HG02610 (cell line): ENCODE data around the gene BNIP3.
A peak's percentile ranks its signal among the peaks of the same experiment; 100 is the strongest.

ENCODE experiments used
- ATAC-seq: cut with Tn5 transposase; IDR thresholded peaks from one replicate; pipeline ENCODE4 v1.9.1; 2021; ENCODE audit warnings: mild to moderate bottlenecking, moderate library complexity; ENCODE audit not compliant: unreplicated experiment

The BNIP3 gene, protein sequence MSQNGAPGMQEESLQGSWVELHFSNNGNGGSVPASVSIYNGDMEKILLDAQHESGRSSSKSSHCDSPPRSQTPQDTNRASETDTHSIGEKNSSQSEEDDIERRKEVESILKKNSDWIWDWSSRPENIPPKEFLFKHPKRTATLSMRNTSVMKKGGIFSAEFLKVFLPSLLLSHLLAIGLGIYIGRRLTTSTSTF

GRCh38 chr10:131981429-131982184, at the start of gene BNIP3:
TSS of gene BNIP3 (minus strand) at chr10:131981923. CDS start at chr10:131981806, 117 bp downstream.
- peak; percentile 90 for ATAC-seq

DNA sequence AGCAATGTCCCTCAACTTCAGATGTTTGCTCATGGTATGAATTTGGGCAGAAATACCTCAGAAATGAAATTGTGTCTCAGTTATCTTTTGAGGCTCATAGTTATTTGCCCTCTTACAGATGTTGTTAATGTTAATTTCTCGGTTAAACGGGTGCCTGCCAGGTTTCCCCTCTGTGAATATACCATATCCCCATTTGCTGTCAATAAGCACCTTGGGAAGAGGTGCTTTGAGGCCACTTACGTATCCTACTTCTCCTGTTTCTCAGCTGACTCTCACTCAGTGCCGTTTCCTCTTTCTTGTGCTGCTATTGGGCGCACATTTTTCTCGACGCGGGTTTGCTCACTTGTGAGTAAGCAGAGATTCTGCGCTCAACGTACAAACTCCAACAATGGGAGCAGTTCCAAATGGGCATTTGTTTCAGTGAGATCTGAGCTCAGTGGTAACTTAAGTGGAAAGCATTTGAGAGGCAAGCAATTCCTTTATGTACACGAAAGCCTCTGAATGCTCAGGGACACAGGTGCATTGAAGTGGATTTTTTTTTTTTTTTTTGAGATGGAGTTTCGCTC, 49.3 kb upstream of the BNIP3 start:
- ATAC-seq = no peak

DNA sequence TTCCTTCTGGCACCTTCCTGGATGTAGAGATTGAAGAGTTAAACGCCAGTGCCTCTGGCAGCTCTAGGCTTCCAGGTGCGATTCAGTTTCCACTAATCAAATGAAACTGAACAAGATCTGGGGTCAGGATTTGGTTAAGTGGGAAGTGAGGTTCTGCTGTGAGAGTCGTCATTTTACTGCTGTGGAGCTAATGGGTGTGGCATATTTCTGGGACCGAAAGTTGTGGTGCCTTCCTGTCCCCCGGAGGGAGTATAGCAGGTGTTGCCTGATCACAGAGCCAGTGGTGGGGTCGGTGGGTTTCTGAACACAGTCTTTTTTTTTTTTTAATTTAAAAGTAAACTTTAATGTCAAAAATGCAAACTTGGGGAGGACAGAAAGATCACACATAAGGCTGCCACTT, 47.0 kb upstream of the BNIP3 start:
- no peak for ATAC-seq

- no peak for ATAC-seq
Measured at GRCh38 chr10:132027423-132027983, 45.8 kb upstream of the BNIP3 start.

DNA sequence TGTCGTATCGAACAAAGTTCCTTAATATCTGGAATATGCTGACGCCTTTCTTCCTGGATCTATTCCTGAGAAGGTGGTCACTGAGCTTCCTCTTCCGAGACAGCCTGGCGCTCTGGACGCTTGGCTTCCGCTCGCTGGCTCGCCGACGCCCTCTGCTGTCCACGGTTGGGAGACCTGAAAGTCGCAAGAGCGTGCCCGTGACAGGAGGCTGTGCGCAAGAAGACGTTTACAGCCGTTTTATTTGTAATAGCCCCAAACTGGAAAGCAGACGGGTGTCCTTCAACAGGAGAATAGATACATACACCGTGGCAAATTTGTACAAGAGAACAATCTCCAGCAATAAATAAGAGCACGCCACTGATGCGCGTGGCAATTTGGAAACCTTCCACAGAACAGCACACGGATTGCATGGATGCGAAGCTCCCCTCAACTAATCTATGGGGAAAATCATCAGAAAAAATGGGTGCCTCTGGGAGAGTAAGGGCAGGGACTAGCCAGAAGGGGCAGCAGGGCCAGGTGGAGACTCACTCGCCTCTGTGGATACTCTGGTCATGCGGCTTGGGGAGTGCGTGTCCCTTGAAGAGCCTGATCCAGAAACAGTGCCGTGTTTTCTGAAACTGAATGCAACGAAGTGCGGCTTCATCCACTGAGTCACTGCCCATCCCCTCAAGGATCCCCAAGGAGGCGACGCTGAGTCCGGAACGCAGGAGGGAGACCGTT, 41.5 kb upstream of the BNIP3 start:
- ATAC-seq = no peak

DNA sequence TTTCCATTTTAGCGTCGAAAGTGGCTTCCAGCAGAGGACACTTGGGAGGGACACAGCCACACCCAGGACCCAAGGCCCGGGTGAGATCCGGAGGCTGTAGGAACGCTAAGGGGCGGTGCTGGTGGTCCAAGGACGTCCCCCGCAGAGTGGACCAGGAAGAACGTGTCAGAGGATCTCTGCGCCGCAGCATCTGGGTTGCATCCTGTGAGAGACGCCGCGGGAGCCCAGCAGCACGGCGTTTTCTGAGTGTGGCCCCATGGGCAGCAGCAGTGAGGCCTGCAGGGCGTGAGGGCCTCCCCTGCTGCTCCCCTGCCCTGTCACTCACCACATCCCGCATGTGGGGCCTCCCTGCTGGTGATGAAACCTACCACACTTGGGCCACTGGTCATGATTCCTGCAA, 40.5 kb upstream of the BNIP3 start:
- ATAC-seq = no peak

GRCh38 chr10:132021504-132022143, 39.9 kb upstream of the BNIP3 start:
- no peak for ATAC-seq

- ATAC-seq = no peak
Measured at GRCh38 chr10:132021046-132021445, 39.3 kb upstream of the BNIP3 start.

GRCh38 chr10:132020456-132020855, 38.7 kb upstream of the BNIP3 start:
- ATAC-seq = no peak

GRCh38 chr10:132019366-132019765, 37.6 kb upstream of the BNIP3 start:
- ATAC-seq = no peak

- ATAC-seq = no peak
Measured at GRCh38 chr10:132018446-132018845, 36.7 kb upstream of the BNIP3 start.

DNA sequence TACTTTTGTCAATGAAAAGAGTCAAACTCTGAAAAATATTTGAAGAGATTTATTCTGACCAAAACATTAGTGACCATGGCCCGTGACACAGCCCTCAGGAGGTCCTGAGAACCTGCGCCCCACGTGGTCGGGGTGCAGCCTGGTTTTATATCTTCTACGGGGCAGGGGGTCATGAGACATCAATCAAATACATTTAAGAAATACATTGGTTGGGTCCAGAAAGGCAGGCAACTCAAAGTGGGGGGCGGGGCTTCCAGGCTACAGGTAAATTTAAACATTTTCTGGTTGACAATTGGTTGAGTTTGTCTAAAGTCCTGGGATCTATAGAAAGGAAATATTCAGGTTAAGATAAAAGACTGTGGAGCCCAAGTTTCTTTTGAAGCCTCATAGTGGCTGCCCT, 34.8 kb upstream of the BNIP3 start:
- ATAC-seq = no peak

DNA sequence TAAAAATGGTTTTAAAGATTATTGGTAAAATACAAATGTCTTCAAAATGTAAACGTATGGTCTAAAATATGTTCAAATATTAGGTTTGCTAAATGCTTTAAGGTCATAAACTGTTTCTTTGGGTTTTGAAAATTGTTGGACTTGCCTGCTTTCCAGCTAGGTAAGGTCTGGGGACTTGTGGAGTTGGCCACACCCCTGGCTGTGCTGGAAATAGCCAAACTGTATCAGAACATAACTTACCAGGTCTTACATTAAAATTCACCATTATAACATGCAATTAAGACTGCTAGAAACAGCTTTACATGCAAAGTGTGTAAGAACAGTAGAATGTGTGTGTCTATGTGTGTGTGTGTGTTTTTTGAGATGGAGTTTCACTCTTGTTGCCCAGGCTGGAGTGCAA, 29.7 kb upstream of the BNIP3 start:
- no peak for ATAC-seq

GRCh38 chr10:132011024-132011423, 29.3 kb upstream of the BNIP3 start:
- ATAC-seq = no peak

GRCh38 chr10:132010483-132010882, 28.8 kb upstream of the BNIP3 start:
- no peak for ATAC-seq

- ATAC-seq = no peak
Measured at GRCh38 chr10:132009575-132009974, 27.9 kb upstream of the BNIP3 start.

GRCh38 chr10:132007681-132008080, 26.0 kb upstream of the BNIP3 start:
- ATAC-seq = no peak

DNA sequence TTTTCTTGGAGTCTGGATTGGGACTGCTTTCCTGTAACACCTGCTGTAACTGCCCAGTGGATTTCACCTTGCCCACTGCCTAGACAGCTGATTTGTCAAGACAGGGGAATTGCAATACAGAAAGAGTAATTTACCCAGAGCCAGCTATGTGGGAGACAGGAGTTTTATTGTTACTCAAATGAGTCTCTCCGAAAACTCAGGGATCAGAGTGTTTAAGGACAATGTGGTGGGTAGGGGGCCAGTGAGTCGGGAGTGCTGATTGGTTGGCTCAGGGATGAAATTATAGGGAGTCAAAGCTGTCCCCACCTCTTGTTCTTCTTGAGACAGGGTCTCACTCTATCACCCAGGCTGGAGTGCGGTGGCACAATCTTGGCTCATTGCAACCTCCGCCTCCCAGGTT, 25.2 kb upstream of the BNIP3 start:
- ATAC-seq = no peak

DNA sequence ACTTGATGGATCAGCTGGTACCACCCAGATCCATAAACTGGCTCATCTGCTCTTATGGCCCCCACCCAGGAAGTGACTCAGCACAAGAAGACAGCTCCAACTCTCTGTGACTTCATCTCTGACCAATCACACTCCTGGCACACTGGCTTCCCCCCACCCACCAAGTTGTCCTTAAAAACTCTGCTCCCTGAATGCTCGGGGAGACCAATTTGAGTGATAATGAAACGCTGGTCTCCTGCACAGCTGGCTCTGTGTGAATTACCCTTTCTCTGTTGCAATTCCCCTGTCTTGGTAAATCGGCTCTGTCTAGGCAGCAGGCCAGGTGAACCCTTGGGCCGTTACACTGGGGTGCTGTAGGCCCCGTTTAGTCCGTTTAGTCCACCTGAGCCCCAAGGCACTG, 23.4 kb upstream of the BNIP3 start:
- no peak for ATAC-seq

DNA sequence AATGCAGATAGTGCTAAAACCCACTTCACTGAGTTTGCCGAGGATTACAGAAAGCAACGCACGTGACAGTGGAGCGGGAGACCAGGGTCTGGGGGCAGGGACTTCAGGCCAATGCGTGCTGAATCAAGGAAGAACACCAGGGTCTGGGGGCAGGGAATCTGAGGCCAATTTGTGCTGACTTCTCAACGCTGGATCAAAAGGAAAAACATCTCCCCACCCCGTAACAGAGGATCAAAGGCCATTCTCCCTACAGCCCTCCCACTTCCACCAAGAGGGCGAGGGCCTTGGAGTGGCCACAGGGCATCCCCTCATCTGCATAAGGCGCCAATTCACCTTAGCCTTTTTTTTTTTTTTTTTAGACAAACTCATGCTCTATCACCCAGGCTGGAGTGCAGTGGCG, 22.3 kb upstream of the BNIP3 start:
- ATAC-seq = no peak
